Raji (cell line): Measurements from ENCODE around the gene PCLO.

ENCODE experiments used
- POLR2A ChIP-seq: IDR thresholded peaks from 2 replicates; pipeline ENCODE4 v1.6.1; 2011; ENCODE audit warnings: low read depth, low read length, control low read depth; ENCODE audit not compliant: insufficient read depth

PCLO gene

GRCh38 chr7:83036130-83036529, 126.6 kb downstream of the PCLO start:
- no peak for TF ChIP-seq POLR2A

GRCh38 chr7:83032195-83032594, 130.5 kb downstream of the PCLO start:
- TF ChIP-seq POLR2A = no peak

GRCh38 chr7:83021032-83021431, 141.7 kb downstream of the PCLO start:
- no peak for TF ChIP-seq POLR2A

GRCh38 chr7:83020161-83020560, 142.5 kb downstream of the PCLO start:
- TF ChIP-seq POLR2A = no peak

GRCh38 chr7:83015916-83016315, 146.8 kb downstream of the PCLO start:
- TF ChIP-seq POLR2A = no peak

GRCh38 chr7:83014546-83014945, 148.1 kb downstream of the PCLO start:
- no peak for TF ChIP-seq POLR2A

GRCh38 chr7:83011954-83012353, 150.7 kb downstream of the PCLO start:
- TF ChIP-seq POLR2A = no peak

- no peak for TF ChIP-seq POLR2A
Observed at GRCh38 chr7:83005410-83005809, 157.3 kb downstream of the PCLO start.

GRCh38 chr7:83001362-83002040, 161.2 kb downstream of the PCLO start:
- no peak for TF ChIP-seq POLR2A

- no peak for TF ChIP-seq POLR2A
Observed at GRCh38 chr7:82998436-82998835, 164.2 kb downstream of the PCLO start.

GRCh38 chr7:82985144-82985802, 177.4 kb downstream of the PCLO start:
- no peak for TF ChIP-seq POLR2A

- TF ChIP-seq POLR2A = no peak
Observed at GRCh38 chr7:82980130-82980788, 182.4 kb downstream of the PCLO start.

- TF ChIP-seq POLR2A = no peak
Observed at GRCh38 chr7:82975811-82976468, 186.7 kb downstream of the PCLO start.

GRCh38 chr7:82972135-82972534, 190.5 kb downstream of the PCLO start:
- no peak for TF ChIP-seq POLR2A
